Hematopoietic multipotent progenitor cell treated with erythropoietin and hydrocortisone succinate and interleukin-3 and kit ligand, for 8 days (in vitro differentiated cells): ENCODE data around the gene TGFBRAP1.

Source experiments
- DNase-seq: peaks from one replicate; pipeline ENCODE4 v3.0.0-alpha.2; 2015

Gene TGFBRAP1

GRCh38 chr2:105235388-105236059 is 94.0 kb downstream of the TGFBRAP1 start:
- DNase-seq, result peak; percentile 84

DNA sequence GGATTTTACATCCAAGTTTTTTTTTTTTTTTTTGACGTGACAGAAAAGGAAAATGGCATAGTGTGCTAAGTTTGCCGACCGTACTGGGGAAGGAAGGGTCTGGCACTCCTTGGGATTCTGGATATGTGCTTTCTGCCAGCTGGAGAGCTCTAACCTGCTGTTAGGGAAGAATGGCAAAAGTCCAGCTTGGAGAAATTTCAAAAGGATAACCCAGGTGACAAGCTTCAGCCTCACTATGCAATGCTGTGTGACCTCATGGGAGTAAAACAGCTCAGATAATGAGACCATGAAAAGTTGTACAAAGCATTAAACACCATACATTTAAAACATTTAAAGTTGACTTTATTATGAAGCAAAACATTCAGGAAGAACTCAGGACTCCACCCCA is 98.3 kb downstream of the TGFBRAP1 start:
- DNase-seq, result no peak

- DNase-seq, result no peak
Measured at GRCh38 chr2:105224444-105224843, 105.1 kb downstream of the TGFBRAP1 start.

DNA sequence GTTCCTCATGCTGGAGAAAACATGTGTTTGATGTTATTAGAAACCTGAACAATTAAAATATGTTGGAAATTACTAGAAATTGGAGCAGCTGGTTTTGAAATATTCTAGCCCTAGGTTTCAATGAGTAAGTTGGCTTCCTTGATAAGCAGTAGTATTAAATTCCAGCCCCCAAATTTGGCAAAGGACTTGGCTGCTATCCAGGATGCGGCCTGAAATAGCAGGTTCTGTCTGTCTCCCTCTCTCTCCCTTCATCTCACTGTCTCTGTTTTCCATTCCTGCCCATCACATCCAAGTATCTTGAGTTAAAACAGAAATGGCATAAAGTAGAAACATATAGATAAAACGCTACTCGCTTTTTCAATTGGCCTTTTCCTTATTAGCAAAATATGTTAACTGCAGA is 108.9 kb downstream of the TGFBRAP1 start:
- DNase-seq, result no peak

GRCh38 chr2:105215586-105216192 is 113.8 kb downstream of the TGFBRAP1 start:
- no peak for DNase-seq
